HL-60 (cell line): ENCODE data around the gene PPP1R37.

Experiments used
- DNase-seq, 2 experiments: peaks; one replicate each; pipeline ENCODE4 v3.0.0-alpha.2; 2010 to 2020; ENCODE audit warnings: low read depth in 1 of 2, low spot score in 1 of 2
- H3K27ac ChIP-seq: fragments of 250-450 bp; sonication (Bioruptor Pico); replicated peaks from 2 replicates; pipeline ENCODE4 v1.5.1; 2020; ENCODE audit warnings: mild to moderate bottlenecking, moderate library complexity
- H3K27me3 ChIP-seq: fragments of 250-450 bp; sonication (Bioruptor Pico); 2 replicates; pipeline ENCODE4 v1.5.1; 2021; ENCODE audit warnings: mild to moderate bottlenecking, moderate library complexity; ENCODE audit not compliant: insufficient read depth, poor library complexity, severe bottlenecking
- H3K4me3 ChIP-seq: replicated peaks from 2 replicates; pipeline ENCODE4 v1.5.1; 2011; ENCODE audit warnings: mild to moderate bottlenecking, control low read depth, low read length; ENCODE audit not compliant: insufficient read depth
- CTCF ChIP-seq: IDR thresholded peaks from one replicate; pipeline ENCODE4 v1.5.1; 2011; ENCODE audit warnings: low read length, control low read depth, inconsistent platforms; ENCODE audit not compliant: insufficient read depth
- GABPA ChIP-seq: IDR thresholded peaks from 2 replicates; pipeline ENCODE4 v1.6.1; 2012; ENCODE audit warnings: low read depth
- POLR2AphosphoS5 ChIP-seq: IDR thresholded peaks from 2 replicates; pipeline ENCODE4 v1.6.1; 2012; ENCODE audit warnings: low read depth
- REST ChIP-seq: IDR thresholded peaks from 2 replicates; pipeline ENCODE4 v1.6.1; 2012; ENCODE audit warnings: low read depth; ENCODE audit not compliant: insufficient replicate concordance
- SPI1 ChIP-seq: IDR thresholded peaks from 2 replicates; pipeline ENCODE4 v1.6.1; 2012; ENCODE audit warnings: low read depth, mild to moderate bottlenecking, borderline replicate concordance

The PPP1R37 gene

GRCh38 chr19:45195764-45196163, 102.8 kb downstream of the PPP1R37 start:
- Histone ChIP-seq H3K4me3 (no peak overlapping the region), H3K27ac (no peak overlapping the region), H3K27me3 (no peaks in the 10 kb centered on the region)
- DNase-seq, result no peak
- TF ChIP-seq SPI1 (no peak), POLR2AphosphoS5 (no peak), GABPA (no peak), CTCF (no peak), REST (no peak)
